Mucosa of rectum (tissue), 2 donors: Measurements from ENCODE around the gene BLM.
A peak's percentile ranks its signal among the peaks of the same experiment; 100 is the strongest.
"Not testable (repeated sequence)": the region's sequence is repeated elsewhere in the genome, so short reads cannot be mapped to it uniquely, and the experiment has no call there.

ENCODE experiments used
- H3K27ac ChIP-seq, 2 donors: one replicate each; pipeline ENCODE4 v1.7.0; 2013; ENCODE audit warnings: inconsistent platforms in 2 of 2, low read depth in 2 of 2, low read length in 2 of 2
- H3K27me3 ChIP-seq, 2 donors: one replicate each; pipeline ENCODE4 v1.7.0; 2013; ENCODE audit warnings: low read length in 2 of 2; ENCODE audit not compliant: control insufficient read depth in 2 of 2, insufficient read depth in 2 of 2
- H3K36me3 ChIP-seq, 2 donors: one replicate each; pipeline ENCODE4 v1.7.0; 2013; ENCODE audit warnings: low read length in 2 of 2; ENCODE audit not compliant: control insufficient read depth in 2 of 2, insufficient read depth in 2 of 2
- H3K4me1 ChIP-seq, 2 donors: one replicate each; pipeline ENCODE4 v1.7.0; 2013; ENCODE audit warnings: low read length in 2 of 2, mild to moderate bottlenecking in 1 of 2; ENCODE audit not compliant: control insufficient read depth in 2 of 2, insufficient read depth in 2 of 2
- H3K4me3 ChIP-seq, 2 donors: one replicate each; pipeline ENCODE4 v1.7.0; 2013; ENCODE audit warnings: low read length in 2 of 2
- H3K9ac ChIP-seq, 2 donors: one replicate each; pipeline ENCODE4 v1.7.0; 2013; ENCODE audit warnings: low read length in 2 of 2, low read depth in 1 of 2, mild to moderate bottlenecking in 1 of 2
- H3K9me3 ChIP-seq, 2 donors: one replicate each; pipeline ENCODE4 v1.7.0; 2013; ENCODE audit warnings: low read length in 2 of 2; ENCODE audit not compliant: control insufficient read depth in 2 of 2
- donor health status: healthy.
- donor health status: Normal muscosa, but diverticular disease.

The BLM gene

DNA sequence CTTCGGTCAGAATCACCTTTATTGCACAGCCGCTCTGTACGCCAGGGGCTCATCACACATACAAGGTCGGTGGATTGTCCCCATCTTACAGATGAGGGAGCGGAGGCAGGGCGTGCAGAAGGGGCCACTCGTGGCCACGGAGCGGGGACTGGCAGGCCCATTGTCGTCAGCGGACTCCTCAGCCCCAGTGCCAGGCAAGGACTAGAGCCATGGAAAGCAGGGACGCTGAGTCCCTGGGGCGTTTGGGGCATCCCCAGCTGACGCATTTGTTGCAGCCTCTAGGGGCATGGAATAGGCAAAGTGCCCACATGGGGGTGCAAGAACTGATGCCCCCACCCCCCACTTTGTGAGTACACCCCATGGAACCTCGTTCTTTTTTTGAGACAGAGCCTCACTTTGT is 121.4 kb downstream of the BLM start:
- Histone ChIP-seq H3K4me1 (peaks cover 12% of the 10 kb centered on the region in 2 donors), H3K27me3 (no peaks in the 10 kb centered on the region), H3K9ac (no peak overlapping the region), H3K27ac (no peak overlapping the region), H3K36me3 (no peaks in the 10 kb centered on the region), H3K4me3 (no peak overlapping the region), H3K9me3 (no peaks in the 10 kb centered on the region)

DNA sequence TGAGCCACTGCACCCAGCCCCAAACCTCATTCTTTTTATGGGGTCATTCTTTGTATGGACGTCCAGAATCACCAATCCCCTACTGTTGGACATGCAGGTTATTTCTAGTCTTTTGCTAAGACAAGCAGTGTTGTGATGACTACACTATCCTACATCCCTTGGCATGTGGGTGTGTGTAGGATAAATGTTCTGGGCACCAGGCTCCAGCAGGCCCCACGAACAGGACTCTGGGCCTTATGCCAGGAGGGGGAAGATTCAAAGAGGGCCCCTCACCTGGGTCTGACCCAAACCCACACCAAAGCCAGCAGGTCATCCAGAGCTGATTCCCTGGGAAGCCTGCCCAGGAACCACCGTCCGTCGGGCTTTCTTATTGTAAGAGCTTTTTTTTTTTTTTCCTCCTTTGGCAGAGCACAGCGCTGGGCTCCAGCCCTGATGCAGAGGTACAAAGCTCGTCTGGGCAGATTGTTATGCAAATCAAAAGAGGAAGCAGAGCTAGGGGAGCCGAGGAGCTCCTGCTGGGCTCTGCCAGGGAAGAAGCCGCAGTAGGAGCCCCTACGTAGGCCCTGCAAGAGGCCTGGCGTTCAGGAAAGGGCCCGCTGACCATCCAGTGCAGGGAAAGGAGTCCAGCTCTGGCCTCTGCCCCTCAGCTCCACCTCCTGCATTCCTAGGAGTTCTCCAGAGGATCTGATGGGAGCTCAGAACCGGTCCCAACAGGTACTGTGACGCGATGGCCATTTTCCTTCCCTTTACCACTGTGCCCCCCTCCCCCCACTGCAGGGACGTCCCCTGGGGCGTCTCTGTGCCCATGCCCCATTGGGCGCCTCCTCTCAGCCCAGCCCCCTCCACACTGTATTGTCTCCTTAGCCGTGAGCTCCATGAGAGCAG is 122.3 kb downstream of the BLM start:
- peak overlapping the region; percentile 69 to 76 for H3K4me3 ChIP-seq
- no peaks in the 10 kb centered on the region for H3K36me3 ChIP-seq
- peak overlapping the region; percentile 74 for H3K9ac ChIP-seq
- peaks cover 12% of the 10 kb centered on the region in 2 donors for H3K4me1 ChIP-seq
- no peaks in the 10 kb centered on the region for H3K9me3 ChIP-seq
- no peaks in the 10 kb centered on the region for H3K27me3 ChIP-seq
- H3K27ac ChIP-seq = peak overlapping the region; percentile 87

DNA sequence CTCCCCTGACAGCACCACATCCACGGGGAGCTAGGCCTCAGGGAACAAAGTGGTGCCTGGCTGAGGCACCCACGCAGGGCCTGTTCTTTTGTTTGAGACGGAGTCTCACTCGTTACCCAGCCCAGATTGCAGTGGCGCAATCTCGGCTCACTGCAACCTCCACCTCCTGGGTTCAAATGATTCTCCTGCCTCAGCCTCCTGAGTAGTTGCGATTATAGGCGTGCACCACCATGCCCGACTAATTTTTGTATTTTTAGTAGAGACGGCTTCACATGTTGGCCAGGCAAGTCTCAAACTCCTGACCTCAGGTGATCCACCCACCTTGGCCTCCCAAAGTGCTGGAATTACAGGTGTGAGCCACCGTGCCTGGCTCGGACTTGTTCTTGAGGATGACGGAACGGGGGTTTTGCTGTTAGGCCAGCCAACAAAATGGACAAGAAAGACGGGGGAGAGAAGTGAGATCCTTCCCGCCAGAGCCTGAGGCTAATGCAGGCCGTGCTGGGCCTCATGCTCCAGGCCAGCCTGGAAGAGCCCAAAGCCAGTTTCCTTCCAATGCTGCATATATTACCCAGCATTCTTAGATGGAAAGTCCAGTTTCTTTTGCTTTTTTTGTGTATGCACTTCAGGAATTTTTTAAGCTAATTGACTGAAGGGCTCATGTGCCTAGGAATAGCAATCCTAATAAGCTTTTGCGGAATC is 123.2 kb downstream of the BLM start:
- Histone ChIP-seq H3K27me3 (no peaks in the 10 kb centered on the region), H3K27ac (peak overlapping the region; percentile 87), H3K9ac (peak overlapping the region; percentile 74), H3K9me3 (no peaks in the 10 kb centered on the region), H3K4me1 (peaks cover 12% of the 10 kb centered on the region in 2 donors), H3K36me3 (no peaks in the 10 kb centered on the region), H3K4me3 (peak overlapping the region; percentile 69 to 76)

DNA sequence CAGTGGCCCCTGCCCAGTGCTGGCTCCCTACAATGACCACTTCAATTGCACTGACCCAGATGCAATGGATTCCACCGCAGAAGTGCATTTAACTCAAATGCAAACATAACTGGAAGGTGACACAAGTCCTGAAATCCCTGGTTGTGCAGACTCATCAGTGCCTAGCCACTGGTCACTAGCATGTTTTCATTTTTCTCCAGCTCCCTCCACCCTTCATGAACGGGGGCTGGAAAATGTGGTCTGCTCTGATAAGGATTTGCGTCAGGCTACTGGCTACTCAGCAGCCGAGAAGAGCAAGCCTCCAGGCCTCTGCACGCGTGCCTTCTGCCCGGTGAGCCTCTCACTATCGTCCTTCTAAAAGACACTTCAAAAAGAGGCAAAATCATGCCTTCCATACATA is 123.8 kb downstream of the BLM start:
- H3K9ac ChIP-seq = no peak overlapping the region
- H3K4me1 ChIP-seq = peaks cover 12% of the 10 kb centered on the region in 2 donors
- no peak overlapping the region for H3K27ac ChIP-seq
- H3K27me3 ChIP-seq = no peaks in the 10 kb centered on the region
- H3K4me3 ChIP-seq = no peak overlapping the region
- H3K9me3 ChIP-seq = no peaks in the 10 kb centered on the region
- H3K36me3 ChIP-seq = no peaks in the 10 kb centered on the region

DNA sequence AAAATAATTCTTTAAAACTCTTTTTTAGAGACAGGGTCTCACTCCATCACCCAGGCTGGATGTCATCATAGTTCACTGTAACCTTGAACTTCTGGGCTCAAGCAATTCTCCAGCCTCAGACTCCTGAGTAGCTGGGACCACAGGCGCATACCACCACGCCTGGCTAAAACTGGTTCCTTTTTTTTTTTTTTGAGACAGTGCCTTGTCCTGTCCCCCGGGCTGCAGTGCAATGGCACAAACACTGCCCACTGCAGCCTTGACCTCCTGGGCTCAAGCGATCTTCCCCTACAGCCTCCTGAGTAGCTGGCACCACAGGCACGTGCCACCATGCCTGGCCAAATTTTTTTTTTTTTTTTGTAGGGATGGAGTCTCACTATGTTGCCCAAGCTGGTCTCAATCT is 127.5 kb downstream of the BLM start:
- peaks cover 4 to 5% of the 10 kb centered on the region in 2 donors for H3K4me1 ChIP-seq
- H3K27ac ChIP-seq = no peak overlapping the region
- no peaks in the 10 kb centered on the region for H3K36me3 ChIP-seq
- H3K9ac ChIP-seq = no peak overlapping the region
- H3K27me3 ChIP-seq = no peaks in the 10 kb centered on the region
- no peak overlapping the region for H3K4me3 ChIP-seq
- no peaks in the 10 kb centered on the region for H3K9me3 ChIP-seq

DNA sequence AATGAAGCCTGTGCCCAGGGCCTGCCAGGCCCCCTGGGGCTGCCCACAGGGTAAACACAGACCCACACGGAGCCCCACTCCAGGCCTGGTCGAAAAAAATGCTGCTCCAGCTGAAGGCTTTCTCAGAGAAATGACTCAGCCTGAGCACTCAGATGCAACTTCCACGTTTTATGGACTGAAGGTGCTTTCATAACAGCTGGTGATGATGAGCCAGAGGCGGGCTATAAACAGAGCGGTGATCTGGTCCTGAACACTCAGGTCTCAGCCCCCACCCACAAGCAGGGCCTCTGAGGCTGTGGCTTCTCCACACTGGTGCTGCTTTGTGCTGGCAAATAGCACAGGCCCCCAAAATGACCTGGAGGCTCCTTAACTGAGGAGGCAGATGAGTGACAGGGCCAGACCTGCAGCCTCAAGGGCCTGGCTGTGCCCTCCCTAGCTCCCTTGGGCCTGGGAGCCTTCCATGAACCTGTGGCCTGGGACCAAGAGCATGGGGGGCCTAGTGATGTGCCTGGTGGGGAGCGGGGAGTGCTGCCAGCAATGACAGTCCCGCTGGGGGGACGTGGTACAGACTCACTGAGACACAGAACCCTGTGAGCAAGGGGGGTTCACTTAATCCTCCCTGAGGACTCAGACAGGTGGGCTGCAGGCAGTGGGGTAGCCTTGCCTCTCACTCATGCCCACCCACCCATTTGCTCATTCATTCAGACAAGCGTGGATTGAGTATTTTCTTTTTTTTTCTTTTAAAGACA is 128.2 kb downstream of the BLM start:
- H3K4me3 ChIP-seq = no peak overlapping the region
- no peak overlapping the region for H3K27ac ChIP-seq
- no peak overlapping the region for H3K9ac ChIP-seq
- H3K36me3 ChIP-seq = no peaks in the 10 kb centered on the region
- peaks cover 0 to 3% of the 10 kb centered on the region in 2 donors for H3K4me1 ChIP-seq
- no peaks in the 10 kb centered on the region for H3K27me3 ChIP-seq
- H3K9me3 ChIP-seq = no peaks in the 10 kb centered on the region

DNA sequence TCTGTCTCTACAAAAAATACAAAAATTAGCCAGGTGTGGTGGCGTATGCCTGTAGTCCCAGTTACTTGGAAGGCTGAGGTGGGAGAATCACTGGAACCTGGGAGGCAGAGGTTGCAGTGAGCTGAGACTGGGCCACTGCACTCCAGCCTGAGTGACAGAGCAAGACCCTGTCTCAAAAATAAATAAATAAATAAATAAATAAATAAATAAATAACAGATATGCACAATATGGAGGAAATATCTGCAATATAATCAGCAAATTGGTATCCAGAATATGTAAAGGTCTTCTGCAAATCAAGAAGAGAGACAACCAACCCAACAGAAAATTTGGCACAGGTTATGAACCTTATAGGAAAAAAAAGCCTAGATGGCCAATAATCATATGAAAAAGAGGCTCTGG is 132.3 kb downstream of the BLM start:
- not testable (repeated sequence) for H3K27me3 ChIP-seq, H3K36me3 ChIP-seq, H3K9ac ChIP-seq, H3K9me3 ChIP-seq, H3K27ac ChIP-seq, H3K4me1 ChIP-seq, H3K4me3 ChIP-seq

DNA sequence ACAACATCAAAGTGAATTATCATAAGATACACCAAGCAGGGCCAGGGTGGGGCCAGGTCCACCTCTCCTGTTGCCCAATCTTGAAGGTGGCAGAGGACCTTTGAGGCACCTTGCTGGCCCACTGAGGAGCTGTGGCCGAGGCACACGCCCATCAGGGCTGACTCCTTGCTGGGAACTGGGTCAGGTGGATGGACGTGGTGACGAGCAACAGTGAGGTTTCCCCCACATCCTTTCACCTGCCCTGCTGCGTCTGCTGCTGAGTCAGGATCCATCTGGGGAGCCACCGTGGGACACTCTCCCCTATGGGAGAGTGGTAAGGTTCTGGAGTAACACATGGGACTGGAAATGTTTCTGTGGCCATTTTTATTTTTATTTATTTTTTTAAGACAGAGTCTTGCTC is 134.0 kb downstream of the BLM start:
- Histone ChIP-seq H3K27ac (no peak overlapping the region), H3K36me3 (peaks cover 0 to 5% of the 10 kb centered on the region in 2 donors), H3K4me3 (no peak overlapping the region), H3K9me3 (no peaks in the 10 kb centered on the region), H3K4me1 (peaks cover 0 to 5% of the 10 kb centered on the region in 2 donors), H3K27me3 (no peaks in the 10 kb centered on the region), H3K9ac (no peak overlapping the region)

DNA sequence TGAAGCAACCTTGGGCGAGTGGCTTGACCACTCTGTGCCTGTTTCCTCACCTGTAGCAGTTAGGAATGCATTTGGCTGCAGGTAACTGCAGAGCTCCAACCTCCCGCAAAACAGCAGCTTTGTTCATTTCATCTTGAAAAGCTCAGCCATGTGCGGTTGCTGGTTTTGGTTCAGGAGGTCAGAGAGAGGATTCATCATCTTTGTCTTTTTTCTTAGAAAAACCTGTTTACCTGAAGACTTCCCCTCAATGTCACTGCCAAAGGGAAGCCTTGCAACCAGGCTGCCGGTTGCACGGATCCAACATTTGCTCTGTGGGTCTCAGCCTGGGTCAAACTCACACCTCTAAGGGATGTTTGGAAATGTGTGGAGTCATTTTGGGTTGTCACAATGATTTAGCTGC is 134.8 kb downstream of the BLM start:
- H3K9me3 ChIP-seq = no peaks in the 10 kb centered on the region
- H3K4me1 ChIP-seq = peaks cover 5 to 9% of the 10 kb centered on the region in 2 donors
- H3K27ac ChIP-seq = no peak overlapping the region
- H3K4me3 ChIP-seq = no peak overlapping the region
- no peaks in the 10 kb centered on the region for H3K27me3 ChIP-seq
- peaks cover 0 to 5% of the 10 kb centered on the region in 2 donors for H3K36me3 ChIP-seq
- no peak overlapping the region for H3K9ac ChIP-seq

DNA sequence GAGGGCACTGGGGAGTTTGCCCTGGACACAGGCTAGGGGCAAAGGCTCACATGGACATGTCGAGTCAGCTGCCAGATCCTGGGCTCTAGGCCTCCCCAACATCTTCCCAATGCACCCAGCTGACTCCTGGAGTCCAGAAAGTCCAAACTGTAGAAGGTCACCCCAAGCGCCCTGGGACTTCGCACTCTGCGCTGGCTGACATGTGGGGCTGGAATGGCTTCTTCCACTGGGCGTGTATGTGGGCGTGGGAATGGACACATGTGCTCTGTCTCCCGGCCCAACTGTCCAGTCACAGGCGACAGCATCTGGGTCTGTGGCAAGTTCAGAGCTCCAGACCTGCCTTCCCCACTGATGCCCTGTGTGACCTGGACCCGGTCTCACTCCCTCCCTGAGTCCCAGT is 138.0 kb downstream of the BLM start:
- Histone ChIP-seq H3K9me3 (no peaks in the 10 kb centered on the region), H3K4me1 (peaks cover 9% of the 10 kb centered on the region in 2 donors), H3K27ac (no peak overlapping the region), H3K4me3 (no peak overlapping the region), H3K27me3 (no peaks in the 10 kb centered on the region), H3K36me3 (peaks cover 0 to 5% of the 10 kb centered on the region in 2 donors), H3K9ac (no peak overlapping the region)
